HG03354 (cell line): ENCODE data around the gene SH3BP2.

Experiments
- ATAC-seq: cut with Tn5 transposase; IDR thresholded peaks from one replicate; pipeline ENCODE4 v1.9.1; 2021; ENCODE audit warnings: mild to moderate bottlenecking; ENCODE audit not compliant: unreplicated experiment, poor library complexity, severe bottlenecking

Gene SH3BP2

GRCh38 chr4:2814627-2815270 is 21.9 kb downstream of the SH3BP2 start:
- no peak for ATAC-seq

- no peak for ATAC-seq
Measured at GRCh38 chr4:2816401-2816954, 23.6 kb downstream of the SH3BP2 start.

DNA sequence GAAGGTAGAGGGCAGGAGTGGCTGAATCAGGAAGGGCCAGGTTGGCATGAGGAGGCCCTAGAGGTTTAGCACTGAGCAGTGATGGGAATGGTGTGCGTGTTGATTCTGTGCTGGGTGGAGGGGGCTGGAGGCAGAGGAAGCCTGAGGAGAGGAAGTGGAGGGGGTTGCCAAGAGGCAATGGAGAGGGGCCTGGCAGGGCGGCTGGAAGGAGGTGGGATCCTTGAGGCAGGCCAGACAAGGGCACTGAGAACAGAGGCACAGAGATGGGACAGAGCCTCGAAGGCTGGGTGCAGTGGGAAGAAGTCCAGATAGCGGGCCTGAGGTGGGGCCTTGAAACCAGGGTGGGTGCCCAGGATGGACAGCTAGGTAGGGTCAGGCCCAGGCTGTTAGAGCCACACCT is 24.3 kb downstream of the SH3BP2 start:
- ATAC-seq, result no peak

DNA sequence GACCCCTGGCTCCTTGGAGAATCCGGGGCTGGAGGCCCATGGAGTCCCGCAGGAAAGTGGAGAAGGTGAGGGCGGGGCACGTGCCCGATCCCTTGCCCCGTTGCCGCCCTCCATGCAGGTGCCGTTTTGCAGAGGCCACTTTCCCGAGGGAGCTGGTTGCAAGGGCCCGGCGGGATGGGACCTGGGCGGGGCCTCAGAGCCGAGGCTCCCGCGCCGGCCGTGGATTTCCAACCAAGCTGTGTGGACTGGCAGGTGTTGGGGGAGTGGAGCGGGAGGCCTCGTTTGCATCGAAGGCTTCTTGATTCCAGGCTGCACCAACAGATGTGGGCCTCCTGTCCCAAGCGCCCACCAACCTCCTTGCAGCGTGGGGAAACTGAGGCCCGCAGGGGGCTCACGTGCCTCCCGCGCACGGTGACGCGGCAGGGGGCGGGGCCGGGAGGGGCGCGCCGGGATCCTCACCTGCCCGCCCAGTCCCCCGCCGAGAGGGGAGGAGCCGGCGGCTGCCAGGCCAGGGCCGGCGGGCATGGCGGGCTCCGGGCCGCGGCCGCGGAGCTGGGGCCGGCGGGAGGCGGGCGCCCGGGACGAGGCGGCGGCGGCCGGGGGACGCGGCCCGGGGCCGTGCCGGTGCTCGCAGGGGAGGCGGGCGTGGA is 24.9 kb downstream of the SH3BP2 start:
- ATAC-seq, result peak; percentile 41

- ATAC-seq, result peak; percentile 23
Measured at GRCh38 chr4:2818351-2818939, 25.6 kb downstream of the SH3BP2 start.

DNA sequence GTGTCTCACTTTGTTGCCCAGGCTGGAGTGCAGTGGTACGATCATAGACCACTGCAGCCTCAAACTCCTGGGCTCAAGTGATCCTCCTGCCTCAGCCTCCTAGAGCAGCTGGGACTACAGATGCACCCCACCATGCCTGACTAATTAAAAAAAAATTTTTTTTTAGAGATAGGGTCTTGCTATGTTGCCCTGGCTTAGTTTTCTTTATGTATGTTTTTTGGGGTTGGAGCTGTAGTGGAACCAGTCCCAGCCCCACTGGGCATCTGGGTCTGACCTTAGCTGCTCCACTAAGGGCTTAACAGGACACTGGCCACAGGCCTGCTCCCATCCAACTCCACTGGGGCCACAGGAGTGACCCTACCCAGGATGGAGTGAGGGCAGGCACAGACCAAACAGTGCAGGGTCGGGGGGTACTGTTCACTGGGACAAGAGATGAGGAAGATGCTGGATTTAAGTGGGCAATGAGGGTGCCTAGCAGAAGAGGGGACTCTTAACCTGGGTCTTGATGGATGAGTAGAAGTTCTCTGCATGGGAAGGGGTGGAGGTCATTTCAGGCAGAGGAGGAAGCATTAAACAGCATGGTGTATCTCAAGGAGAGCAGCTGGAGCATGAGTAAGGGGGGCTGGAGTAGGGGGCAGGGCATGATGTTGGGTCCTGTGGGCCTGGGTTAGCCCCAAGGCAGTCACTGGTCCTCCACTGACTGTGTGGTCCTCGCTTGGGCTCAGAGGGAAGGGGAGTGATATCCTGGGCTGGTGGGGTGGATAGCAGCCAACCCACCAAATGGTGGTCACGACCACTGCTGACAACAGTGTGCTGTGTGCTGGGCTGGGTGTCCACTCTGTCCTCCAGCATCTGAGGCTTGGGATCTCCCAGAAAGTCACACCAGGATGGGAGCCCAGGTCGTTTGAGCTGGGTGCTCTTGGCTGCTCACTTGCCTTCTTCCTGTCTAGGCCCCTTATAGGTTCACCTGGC is 26.6 kb downstream of the SH3BP2 start:
- no peak for ATAC-seq

- ATAC-seq, result no peak
Measured at GRCh38 chr4:2820216-2820982, 27.5 kb downstream of the SH3BP2 start.

DNA sequence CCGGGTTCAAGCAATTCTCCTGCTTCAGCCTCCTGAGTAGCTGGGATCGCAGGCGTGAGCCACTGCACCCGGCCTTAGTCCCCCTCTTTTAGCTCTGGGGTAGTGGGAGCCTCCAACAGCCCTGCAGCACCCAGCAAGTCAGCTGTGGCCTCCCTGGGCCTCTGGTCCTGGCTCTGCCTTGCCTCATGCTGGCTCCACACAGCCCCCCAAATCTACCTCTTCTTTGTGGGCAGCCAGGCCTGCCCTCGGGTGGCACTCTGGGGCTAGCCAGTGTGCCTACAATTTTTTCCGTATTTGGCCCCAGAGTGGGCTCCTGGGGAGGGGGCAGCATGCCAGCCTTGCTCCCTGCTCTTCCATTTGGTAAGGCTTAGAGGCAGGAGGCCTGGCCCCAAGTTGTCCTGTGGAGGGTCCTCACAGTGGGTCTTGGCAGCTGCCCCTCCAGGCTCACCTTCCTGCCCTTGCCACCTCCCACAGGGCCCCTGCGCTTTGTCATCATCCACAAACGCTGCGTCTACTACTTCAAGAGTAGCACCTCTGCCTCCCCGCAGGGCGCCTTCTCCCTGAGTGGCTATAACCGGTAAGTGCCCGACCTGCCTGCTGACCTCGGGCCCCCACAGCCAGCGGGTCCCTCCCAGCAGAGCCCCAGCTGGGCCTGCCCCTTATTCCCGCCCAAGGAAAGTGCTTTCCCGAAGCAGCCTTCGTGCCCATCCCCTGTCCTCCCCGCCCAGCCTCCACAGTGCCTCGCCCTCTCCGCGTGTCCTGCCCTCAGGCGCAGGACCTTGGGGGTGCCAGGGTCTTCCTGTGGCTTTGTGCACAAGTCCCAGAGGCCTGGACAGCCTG is 29.8 kb downstream of the SH3BP2 start:
- no peak for ATAC-seq

DNA sequence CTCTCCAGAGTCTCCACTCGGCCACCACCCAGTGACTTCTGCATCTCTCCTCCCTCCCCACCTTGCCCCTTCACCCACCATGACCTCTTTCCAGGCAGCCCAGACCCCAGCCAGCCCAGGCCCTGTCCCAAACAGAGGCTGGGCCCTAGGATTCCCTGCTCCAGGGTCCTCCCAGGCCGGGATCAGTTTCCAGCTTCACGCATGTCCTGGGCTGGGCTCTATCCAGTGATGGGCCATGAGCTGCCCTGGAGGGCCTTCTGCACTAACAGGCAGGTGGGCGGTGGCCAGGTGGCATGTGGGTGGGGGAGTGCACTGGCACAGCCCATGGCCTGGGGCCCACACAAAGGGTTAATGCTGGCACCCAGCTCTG is 30.4 kb downstream of the SH3BP2 start:
- ATAC-seq, result no peak

- ATAC-seq, result no peak
Measured at GRCh38 chr4:2823671-2824328, 30.9 kb downstream of the SH3BP2 start.

- ATAC-seq, result no peak
Measured at GRCh38 chr4:2824329-2824835, 31.5 kb downstream of the SH3BP2 start.

GRCh38 chr4:2824836-2825381 is 32.0 kb downstream of the SH3BP2 start:
- no peak for ATAC-seq

GRCh38 chr4:2825740-2826139 is 32.9 kb downstream of the SH3BP2 start:
- no peak for ATAC-seq

DNA sequence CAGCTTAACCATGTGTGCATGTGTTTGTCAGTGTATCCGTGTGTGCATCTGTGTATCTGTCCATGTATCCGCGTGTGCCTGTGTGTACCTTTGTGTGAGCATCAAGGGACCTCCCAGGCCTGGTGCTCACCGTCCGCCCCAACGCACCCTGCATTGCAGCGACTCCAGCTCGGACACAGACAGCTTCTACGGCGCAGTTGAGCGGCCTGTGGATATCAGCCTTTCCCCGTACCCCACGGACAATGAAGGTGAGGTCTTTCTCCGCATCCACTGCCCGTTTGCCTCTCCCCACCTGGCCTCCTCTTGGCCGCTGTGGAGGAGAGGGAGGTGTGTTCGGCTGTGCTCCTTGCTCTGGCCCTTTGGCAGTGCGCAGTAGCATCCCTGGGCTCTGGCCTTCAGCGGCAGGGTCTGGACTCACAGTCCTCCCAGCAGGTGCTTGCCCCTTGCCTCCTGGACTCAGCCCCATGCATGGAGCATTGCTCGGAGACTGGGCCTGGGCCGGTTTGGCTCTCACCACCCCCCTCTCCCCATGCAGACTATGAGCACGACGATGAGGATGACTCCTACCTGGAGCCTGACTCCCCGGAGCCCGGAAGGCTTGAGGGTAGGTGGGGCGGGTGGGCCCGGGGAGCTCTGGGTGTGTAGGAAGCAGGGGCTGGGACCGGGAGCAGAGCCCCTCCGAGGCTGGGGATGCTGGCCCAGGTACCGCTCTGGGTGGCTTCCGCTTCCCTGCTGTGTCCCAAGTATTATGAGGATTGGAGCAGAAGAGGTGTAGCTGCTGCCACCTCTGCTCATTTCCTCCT is 34.4 kb downstream of the SH3BP2 start:
- no peak for ATAC-seq

- no peak for ATAC-seq
Measured at GRCh38 chr4:2827874-2828751, 35.2 kb downstream of the SH3BP2 start.

- no peak for ATAC-seq
Measured at GRCh38 chr4:2828758-2829181, 35.9 kb downstream of the SH3BP2 start.
